Body of pancreas (tissue), 4 donors: ENCODE results near the gene DPY19L1. TPM values are rescaled to one million over a fixed set of nuclear protein-coding genes. Genes with fewer than 3 reads are reported as not detected.

ENCODE experiments used
- ATAC-seq: fragments of 150-250 bp; one replicate; pipeline ENCODE4 v1.9.1; 2016
- DNase-seq, 4 donors: peaks; one replicate each; pipeline ENCODE4 v3.0.0-alpha.2; 2019
- H3K27ac ChIP-seq, 4 donors: fragments of 200-600 bp; sonication (generic); 1 replicate in 3 of 4; 2 replicates in 1 of 4; pipeline versions ENCODE4 v1.5.1 to v1.6.1; 2016 to 2019; ENCODE audit warnings: mild to moderate bottlenecking in 1 of 4, mixed read lengths in 1 of 4, moderate library complexity in 1 of 4
- H3K27me3 ChIP-seq, 2 donors: fragments of 200-600 bp; sonication (generic); one replicate each; pipeline ENCODE4 v1.6.0; 2016; ENCODE audit warnings: mild to moderate bottlenecking in 1 of 2
- H3K36me3 ChIP-seq, 2 donors: fragments of 200-600 bp; sonication (generic); replicated peaks in 1 of 2; 2 replicates each; pipeline ENCODE4 v1.5.1; 2016; ENCODE audit warnings: low read depth in 2 of 2; ENCODE audit not compliant: insufficient read depth in 1 of 2
- H3K4me1 ChIP-seq: fragments of 200-600 bp; sonication (generic); one replicate; pipeline ENCODE4 v1.6.0; 2016
- H3K4me3 ChIP-seq, 2 donors: fragments of 200-600 bp; sonication (generic); 1 replicate in 1 of 2; 2 replicates in 1 of 2; pipeline ENCODE4 v1.5.1; 2016 to 2019
- H3K9me3 ChIP-seq, 3 donors: fragments of 200-600 bp; sonication (generic); 1 replicate in 2 of 3; 2 replicates in 1 of 3; pipeline ENCODE4 v1.5.1; 2016
- CTCF ChIP-seq, 7 experiments: fragments of 450-650 bp in 4 of 7; fragments of 200-600 bp in 3 of 7; sonication (generic) in 3 of 7; IDR thresholded peaks; one replicate each; pipeline ENCODE4 v1.5.1; 2016 to 2019; ENCODE audit warnings: antibody characterized with exemption in 7 of 7
- POLR2A ChIP-seq, 3 donors: fragments of 450-650 bp; IDR thresholded peaks; one replicate each; pipeline ENCODE4 v1.6.1; 2016; ENCODE audit warnings: antibody characterized with exemption in 3 of 3, mild to moderate bottlenecking in 2 of 3
- WGBS, 2 donors: methylation state at CpG; one replicate each; pipeline ENCODE4 v1.1.5; 2017; 5-methylcytosine and 5-hydroxymethylcytosine counted together
- intact Hi-C: fragments of 100-400 bp; cut with DNase I; formaldehyde crosslinking; loops from one replicate; pipeline ENCODE4 v1.15.1; 2023
- total RNA-seq, 2 donors: library from RNA; depleted of rRNA; stranded (reverse); fragments of >200 nt; gene quantifications; one replicate each; pipeline ENCODE4 v1.1.0, GENCODE V29; 2016

Gene DPY19L1
- total RNA-seq, 2 donors from 2014 or later: 6.6 to 8.8 TPM

DNA sequence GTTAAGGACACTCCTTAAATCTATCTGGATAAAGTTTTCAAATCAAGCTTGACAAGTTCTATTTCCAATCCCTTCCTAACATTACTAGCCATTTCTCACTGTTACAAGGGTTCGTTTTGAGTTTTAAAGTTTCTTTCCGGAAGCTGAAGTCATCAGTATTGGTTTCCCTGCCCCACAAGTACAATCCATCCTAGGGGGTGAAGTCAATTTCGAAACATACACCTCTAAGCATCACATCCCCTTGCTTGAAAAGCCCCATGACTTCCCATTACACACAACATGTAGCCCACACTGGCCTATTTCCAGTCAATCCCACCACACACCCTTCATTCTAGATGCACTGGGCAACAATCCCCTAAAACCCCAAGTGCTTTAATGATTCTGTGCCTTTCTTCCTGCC lies 13.0 kb downstream of the DPY19L1 start:
- Histone ChIP-seq H3K4me3 (no peak overlapping the region), H3K4me1 (peaks cover 9% of the 10 kb centered on the region), H3K9me3 (no peaks in the 10 kb centered on the region), H3K36me3 (no peaks in the 10 kb centered on the region), H3K27ac (no peak overlapping the region), H3K27me3 (no peaks in the 10 kb centered on the region)
- intact Hi-C loops: no loop called here
- ATAC-seq (no peak), DNase-seq (no peak)
- WGBS, 2 donors: 88 to 92% methylated on average over 3 of the region's 3 CpGs
- TF ChIP-seq CTCF (IDR thresholded peaks at IDR 0.05) (no peak), POLR2A (IDR thresholded peaks at IDR 0.05) (no peak)

- Histone ChIP-seq H3K27me3 (no peaks in the 10 kb centered on the region), H3K27ac (no peak overlapping the region), H3K4me3 (no peak overlapping the region), H3K4me1 (peaks cover 9% of the 10 kb centered on the region), H3K9me3 (no peaks in the 10 kb centered on the region), H3K36me3 (no peaks in the 10 kb centered on the region)
- ATAC-seq (no peak), DNase-seq (no peak)
- WGBS, 2 donors: 94 to 98% methylated on average over 12 of the region's 12 CpGs
- TF ChIP-seq CTCF (IDR thresholded peaks at IDR 0.05) (no peak), POLR2A (IDR thresholded peaks at IDR 0.05) (no peak)
- intact Hi-C loops: no loop called here
Measured at GRCh38 chr7:35022725-35023124, 14.6 kb downstream of the DPY19L1 start.

GRCh38 chr7:35021445-35021844 lies 15.8 kb downstream of the DPY19L1 start:
- no peak overlapping the region for H3K27ac ChIP-seq
- DNase-seq (no peak), ATAC-seq (no peak)
- peaks cover 9% of the 10 kb centered on the region for H3K4me1 ChIP-seq
- intact Hi-C loops: no loop called here
- no peaks in the 10 kb centered on the region for H3K9me3 ChIP-seq
- no peak overlapping the region for H3K4me3 ChIP-seq
- H3K27me3 ChIP-seq: no peaks in the 10 kb centered on the region
- no peaks in the 10 kb centered on the region for H3K36me3 ChIP-seq
- TF ChIP-seq CTCF (IDR thresholded peaks at IDR 0.05) (no peak), POLR2A (IDR thresholded peaks at IDR 0.05) (no peak)

- intact Hi-C loops: no loop called here
- Histone ChIP-seq H3K4me1 (no peaks in the 10 kb centered on the region), H3K27me3 (no peaks in the 10 kb centered on the region), H3K9me3 (no peaks in the 10 kb centered on the region), H3K4me3 (no peak overlapping the region), H3K27ac (no peak overlapping the region), H3K36me3 (no peaks in the 10 kb centered on the region)
- ATAC-seq: no peak
- 86 to 90% methylated on average over 3 of the region's 3 CpGs for WGBS, 2 donors
- TF ChIP-seq CTCF (IDR thresholded peaks at IDR 0.05) (no peak), POLR2A (IDR thresholded peaks at IDR 0.05) (no peak)
- no peak for DNase-seq
Measured at GRCh38 chr7:35019801-35020200, 17.5 kb downstream of the DPY19L1 start.

GRCh38 chr7:35019179-35019729 lies 18.0 kb downstream of the DPY19L1 start:
- 86 to 87% methylated on average over 2 of the region's 2 CpGs for WGBS, 2 donors
- TF ChIP-seq POLR2A (IDR thresholded peaks at IDR 0.05): no peak
- no peak for TF ChIP-seq CTCF (IDR thresholded peaks at IDR 0.05)
- no peak overlapping the region for H3K4me3 ChIP-seq
- DNase-seq (no peak), ATAC-seq (no peak)
- intact Hi-C loops: no loop called here
- H3K36me3 ChIP-seq: no peaks in the 10 kb centered on the region
- H3K4me1 ChIP-seq: no peaks in the 10 kb centered on the region
- H3K27ac ChIP-seq: no peak overlapping the region
- H3K9me3 ChIP-seq: no peaks in the 10 kb centered on the region
- H3K27me3 ChIP-seq: no peaks in the 10 kb centered on the region
